SHP77 (cell line): ENCODE results near the gene FLRT1.

Experiments used
- DNase-seq, 2 experiments: peaks; one replicate each; lab custom pipeline; 2025; lab: John Stamatoyannopoulos, UW

The FLRT1 gene

DNA sequence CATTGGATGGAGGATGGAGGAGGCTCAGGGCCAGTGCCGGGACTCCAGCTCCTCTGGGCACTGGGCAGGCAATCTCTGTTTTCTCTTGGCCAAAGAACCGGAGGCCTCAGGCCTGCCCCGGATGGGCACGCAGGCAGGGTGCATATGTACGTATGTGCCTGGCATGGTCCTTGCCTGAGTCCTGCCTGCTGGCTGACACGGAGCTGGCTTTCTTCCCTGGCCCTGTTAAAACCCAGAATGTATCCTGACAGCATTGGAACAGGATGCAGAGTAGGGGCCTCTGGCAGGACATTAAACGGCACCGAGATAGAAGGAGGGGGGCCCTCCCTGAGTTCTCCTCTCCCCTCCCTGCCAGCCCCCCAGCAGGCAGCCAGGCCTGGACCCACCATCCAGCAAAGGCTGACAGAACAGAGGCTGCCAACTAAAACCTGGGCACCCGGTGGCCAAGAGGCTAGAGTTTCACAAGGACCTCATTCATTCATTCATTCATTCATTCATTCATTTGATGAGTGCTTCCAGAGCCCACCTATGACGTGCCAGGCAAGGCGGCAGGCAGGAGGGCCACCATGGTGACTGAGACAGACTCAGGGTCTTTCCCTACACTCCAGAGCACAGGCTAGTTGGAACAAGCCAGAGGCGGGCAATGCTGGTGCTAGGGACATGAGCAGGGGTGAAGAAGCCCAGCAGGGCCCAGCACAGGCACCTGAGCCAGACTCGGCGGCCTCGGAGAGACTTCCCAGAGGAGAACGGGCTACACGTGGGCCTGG lies 28.8 kb downstream of the FLRT1 start:
- no peak for DNase-seq

- no peak for DNase-seq
Observed at GRCh38 chr11:64065141-64065465, 29.4 kb downstream of the FLRT1 start.

DNA sequence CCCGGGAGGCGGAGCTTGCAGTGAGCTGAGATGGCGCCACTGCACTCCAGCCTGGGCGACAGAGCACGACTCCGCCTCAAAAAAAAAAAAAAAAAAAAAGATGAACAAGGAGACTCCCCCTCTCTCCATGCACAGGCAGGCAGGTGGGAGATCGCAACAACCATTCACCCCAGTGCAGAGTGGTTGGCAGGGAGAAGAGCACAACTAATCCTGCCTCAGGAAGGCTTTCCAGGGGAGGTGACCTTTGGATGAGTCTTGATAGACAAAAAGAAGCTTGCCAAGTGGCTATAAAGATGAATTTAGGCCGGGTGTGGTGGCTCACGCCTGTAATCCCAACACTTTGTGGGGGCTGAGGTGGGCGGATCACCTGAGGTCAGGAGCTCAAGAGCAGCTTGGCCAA lies 30.0 kb downstream of the FLRT1 start:
- DNase-seq, result no peak

DNA sequence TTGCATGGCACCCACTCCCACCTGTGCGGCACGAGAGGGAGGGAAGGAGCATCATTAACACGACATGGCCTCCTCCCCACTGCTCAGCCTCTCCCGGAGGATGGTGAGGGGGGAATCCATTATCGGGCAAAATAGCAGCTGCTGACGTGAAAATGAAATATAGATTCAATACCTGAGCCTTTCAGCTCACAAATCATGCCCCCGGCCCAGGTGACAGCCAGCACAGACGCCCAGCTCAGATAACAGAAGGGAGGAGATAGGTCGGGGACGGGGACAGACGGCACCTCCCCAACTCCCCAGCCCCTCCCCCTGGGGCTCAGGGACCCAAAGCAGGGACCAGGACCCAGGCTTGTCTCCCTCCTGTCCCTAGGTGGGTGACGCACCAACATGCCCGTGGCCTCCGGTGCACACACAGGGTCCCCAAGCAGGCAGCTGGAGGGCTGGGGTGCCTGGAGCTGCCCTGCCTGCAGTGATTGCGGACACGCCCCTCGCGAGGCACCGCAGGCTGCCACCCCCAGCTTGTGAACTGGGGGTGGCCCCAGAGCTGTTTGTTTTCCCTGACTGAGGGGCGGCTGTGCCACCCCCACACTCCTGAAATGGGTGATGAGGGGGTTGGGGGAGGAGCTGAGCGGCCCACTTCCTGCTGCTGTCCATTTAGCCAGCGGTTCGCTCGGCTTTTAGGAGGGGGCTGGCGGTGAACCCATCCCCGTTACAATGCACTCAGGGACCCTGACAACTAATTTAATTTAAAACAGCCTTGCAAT lies 31.7 kb downstream of the FLRT1 start:
- no peak for DNase-seq

DNA sequence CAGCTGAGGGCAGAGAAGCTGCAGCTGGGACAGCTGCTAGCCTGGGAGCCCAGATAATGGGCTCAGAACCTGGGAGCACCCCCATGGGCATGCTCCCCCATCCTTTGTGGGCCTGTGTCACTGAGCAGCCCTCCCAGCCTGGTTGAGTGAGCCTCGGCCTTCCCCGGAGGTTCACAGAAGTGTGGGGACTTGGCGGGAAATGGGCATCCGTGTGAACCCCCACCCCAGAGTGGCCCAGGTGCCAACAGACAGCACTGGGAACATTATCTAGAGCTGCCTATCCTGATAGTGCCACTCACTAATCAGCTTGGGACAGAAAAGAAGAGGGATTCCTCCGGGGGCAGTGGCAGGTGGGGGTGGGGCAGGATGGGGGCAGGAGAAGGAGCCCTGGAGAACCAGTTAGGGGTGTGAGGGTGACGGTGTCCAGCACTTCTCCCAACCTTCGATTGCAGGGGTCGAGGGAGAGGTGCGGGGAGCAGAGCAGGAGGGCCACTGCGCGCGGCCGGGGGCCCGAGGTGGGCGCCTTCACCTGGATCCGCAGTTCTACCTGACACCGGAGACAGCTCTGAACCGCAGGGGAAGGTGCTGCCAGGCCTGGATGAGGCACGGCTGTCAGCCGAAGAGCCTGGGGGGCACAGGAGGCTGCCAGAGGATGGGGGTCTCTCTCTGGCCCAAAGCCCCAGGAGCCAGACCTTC lies 33.1 kb downstream of the FLRT1 start:
- DNase-seq, result no peak

DNA sequence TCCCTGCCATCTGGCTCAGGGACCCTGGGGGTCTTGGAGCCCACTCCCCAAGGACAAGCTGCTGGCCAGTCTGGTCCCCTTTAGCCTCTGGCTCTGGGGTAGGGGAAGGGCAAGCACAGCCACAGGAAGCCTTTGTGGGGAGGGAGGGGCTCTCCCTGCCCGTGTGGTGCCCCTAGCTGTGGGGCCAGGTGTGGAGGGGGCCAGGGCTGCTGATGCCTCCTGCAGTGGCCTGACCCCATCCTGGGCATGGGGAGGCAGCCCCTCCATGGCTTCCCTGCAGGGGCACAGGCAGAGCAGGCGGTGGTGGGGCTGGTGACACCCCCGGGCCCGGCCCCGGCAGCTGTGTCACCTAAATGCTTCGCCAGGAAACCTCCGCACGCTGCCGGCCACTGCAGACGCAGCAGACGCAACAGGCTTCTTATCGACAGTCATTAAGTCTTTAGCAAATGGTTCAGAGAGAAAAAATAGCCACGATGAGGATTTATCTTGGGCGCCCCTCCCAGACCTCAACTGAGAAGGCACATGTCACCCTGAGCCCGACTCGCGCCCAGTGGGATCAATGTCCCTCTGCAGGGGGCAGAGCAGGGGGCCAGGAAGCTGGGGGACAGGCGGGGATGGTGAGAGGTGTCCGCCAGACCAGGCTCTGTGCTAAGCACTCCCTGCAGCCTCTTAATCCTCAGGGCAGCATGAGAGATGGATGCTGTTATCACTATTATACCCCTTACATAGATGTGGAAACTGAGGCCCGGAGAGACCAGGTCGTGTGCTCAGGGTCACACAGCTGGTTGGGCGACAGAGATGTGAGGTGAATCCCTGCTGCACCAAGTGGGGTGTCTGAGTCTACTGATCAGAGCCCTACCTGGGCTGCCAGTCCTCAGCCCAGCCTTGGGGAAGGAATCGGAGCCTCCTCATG lies 33.9 kb downstream of the FLRT1 start:
- DNase-seq, result no peak

GRCh38 chr11:64070314-64070681 lies 34.6 kb downstream of the FLRT1 start:
- DNase-seq, result no peak

DNA sequence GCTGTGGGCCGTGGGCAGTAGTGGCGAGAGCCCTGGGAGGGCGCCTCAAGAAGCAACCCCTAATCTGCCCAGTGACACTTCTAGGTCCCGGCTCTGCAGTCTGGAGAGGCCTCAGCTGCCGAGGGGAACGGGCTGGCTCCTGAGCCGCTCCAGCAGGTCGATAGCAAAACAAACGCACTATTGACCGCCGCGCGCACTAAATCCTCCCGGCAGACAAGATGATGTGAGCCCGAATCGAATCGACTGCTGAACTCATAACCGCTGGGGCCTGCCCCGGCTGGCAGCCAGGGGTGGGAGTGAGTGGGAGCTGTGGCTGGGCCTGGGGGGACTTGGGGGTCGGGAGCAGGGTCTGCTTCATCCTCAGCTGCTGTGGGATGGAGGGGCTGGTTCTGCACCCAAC lies 36.1 kb downstream of the FLRT1 start:
- DNase-seq, result no peak

GRCh38 chr11:64072403-64072802 lies 36.7 kb downstream of the FLRT1 start:
- no peak for DNase-seq

- DNase-seq, result no peak
Observed at GRCh38 chr11:64072871-64073270, 37.1 kb downstream of the FLRT1 start.

- no peak for DNase-seq
Observed at GRCh38 chr11:64073542-64073941, 37.8 kb downstream of the FLRT1 start.

- DNase-seq, result no peak
Observed at GRCh38 chr11:64074239-64074638, 38.5 kb downstream of the FLRT1 start.

DNA sequence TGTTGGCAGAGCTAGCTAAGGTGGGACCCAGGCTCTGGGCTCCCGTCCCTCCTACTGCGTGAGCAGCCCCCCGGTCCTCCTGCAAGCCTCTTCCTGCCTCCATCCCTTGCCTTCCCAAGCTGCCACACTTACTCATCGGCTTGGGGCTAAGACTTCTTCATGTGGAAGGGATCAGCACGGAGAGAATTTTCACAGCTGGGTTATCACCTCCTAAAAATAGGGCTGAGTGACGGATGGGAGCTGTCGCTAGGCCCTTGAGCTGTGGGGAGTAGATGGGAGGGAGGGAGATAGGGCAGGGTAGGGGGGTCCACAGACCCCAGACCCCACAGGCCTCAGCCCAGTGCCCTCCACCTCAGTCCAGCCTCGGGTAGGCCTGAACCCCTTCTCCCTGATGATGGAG lies 41.0 kb downstream of the FLRT1 start:
- DNase-seq, result no peak

GRCh38 chr11:64077607-64078006 lies 41.9 kb downstream of the FLRT1 start:
- DNase-seq, result no peak

DNA sequence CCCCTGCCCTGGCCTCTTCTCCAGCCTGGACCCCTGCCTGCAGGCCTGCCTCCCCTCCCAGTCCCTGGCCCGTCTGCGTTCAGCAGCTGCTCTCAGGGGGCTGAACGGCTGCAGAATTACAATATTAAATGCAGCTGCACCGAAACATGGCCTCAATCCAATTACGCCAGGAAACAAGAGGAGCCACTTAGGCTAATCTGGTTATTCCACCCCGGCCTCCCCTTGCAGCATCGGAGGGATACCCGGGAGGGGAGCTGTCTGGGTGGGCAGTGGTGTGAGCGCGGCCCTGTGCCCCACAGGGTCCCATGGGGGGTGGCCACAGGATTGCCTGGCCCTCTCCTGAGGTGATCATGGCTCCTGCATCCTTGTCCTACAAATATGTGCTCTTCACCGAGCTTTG lies 42.6 kb downstream of the FLRT1 start:
- DNase-seq, result peak; percentile 42 to 59

DNA sequence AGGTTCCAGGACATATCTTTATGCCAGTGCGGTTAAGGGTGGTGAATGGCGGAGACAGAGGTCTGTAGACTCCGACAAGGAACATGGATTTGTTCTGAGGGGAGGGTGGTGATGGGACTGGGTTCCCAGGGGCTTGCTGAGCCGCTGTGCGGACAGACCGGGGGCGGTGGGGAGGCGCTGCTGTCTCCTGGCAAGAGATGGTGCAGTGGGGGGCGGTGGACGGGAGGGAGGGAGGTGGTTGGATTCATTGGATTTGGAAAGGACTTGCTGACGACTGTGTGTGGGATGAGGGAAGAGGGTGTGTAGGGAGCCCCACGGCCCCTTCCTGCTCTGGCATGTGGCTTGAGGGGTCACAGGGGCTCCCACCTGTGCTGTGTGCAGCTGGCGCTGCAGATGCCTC lies 43.2 kb downstream of the FLRT1 start:
- DNase-seq, result no peak

- DNase-seq, result no peak
Observed at GRCh38 chr11:64080390-64080789, 44.7 kb downstream of the FLRT1 start.

GRCh38 chr11:64081745-64082442 lies 46.2 kb downstream of the FLRT1 start:
- peak; percentile 93 to 96 for DNase-seq

- no peak for DNase-seq
Observed at GRCh38 chr11:64083398-64084080, 47.8 kb downstream of the FLRT1 start.

DNA sequence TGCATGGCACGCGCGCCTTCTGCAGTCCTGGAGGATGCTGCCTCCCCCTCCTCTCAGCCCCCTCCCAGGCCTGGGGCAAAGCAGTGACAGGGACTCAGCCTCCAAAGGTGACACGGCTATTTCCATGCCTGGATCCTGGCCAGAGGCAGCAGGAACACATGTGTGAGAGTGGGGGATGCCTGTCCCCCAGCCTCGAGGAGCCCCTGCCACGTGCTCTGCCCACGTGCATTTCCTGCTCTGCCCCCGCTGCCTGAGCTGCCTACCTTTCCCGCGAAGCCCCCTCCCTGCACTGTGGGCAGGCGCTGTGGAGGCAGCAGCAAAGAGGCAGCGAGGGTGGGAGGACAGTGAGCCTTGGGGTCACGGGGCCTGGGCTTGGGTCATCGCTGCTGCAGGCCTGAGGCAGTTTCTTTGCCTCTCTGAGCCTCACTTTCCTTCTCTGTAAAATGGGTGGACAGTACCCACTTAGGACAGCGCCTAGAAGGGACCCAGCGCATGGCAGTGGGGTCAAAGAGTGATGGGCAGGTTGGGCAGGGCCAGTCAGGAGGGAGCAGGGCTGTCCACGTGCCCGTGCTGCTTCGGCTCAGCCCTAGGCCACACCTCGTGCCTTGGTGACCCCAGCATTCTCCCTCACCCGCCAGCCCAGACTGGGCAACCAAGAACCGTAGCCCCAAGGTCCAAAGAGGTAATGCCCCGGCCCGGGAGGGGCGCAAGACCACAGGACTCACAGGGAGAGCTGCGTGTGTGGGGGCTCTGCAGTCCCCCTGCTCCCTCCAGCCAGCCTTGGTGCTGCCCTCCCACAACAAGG lies 48.6 kb downstream of the FLRT1 start:
- no peak for DNase-seq
